H4 (cell line): ENCODE measurements around the gene LSG1. TPM values are rescaled to one million over a fixed set of nuclear protein-coding genes. Genes with fewer than 3 reads are reported as not detected.
A peak's percentile ranks its signal among the peaks of the same experiment; 100 is the strongest.
"Not testable (repeated sequence)": the region's sequence is repeated elsewhere in the genome, so short reads cannot be mapped to it uniquely, and the experiment has no call there.

Experiments used
- DNase-seq: peaks from one replicate; pipeline ENCODE4 v3.0.0-alpha.2; 2015; ENCODE audit warnings: low spot score
- total RNA-seq: library from RNA; depleted of rRNA; stranded (reverse); fragments of >200 nt; shearing (Covaris generic); gene quantifications from 2 replicates; pipeline ENCODE4 v1.2.3, GENCODE V29; 2014

LSG1 gene
- total RNA-seq, 1 experiment from 2014 or later = 51.6 TPM

DNA sequence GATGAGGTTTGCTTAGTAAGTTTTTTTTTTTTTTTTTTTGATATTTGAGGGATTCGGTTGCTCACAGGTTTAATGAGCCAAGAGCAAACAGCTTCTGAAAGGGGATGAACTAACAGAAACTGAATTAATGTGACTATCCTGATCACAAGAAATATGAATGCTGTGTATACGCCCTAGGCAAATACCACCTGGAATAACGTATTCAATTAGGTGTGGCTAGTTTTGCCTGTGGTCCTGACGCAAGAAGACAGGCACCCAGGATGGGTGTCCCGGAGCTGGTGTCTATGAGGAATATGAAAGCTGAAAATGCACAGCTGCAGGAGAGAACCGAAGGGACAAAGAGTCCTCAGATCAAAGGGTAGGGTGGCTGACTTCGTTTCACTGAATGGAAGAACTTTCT lies 14.6 kb downstream of the LSG1 start:
- no peak for DNase-seq

DNA sequence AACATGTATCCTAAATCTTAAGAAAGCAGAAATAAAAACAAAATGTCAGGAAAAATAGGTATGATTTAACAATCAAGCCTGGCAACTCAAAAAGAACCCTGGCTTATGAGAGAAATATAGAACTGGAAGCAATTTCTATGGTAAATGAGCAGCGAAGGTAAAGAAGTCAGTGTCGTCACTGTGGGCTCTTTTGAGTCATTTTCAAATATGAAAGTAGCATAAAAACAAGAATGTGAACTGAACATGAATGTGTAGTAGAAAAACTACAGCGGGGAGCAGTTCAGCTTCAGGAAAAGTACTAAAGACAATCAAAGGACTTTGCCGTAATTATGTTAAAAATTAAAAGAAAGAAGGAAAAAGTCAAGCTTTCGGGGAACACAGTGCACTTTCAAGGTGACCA lies 17.5 kb downstream of the LSG1 start:
- no peak for DNase-seq

DNA sequence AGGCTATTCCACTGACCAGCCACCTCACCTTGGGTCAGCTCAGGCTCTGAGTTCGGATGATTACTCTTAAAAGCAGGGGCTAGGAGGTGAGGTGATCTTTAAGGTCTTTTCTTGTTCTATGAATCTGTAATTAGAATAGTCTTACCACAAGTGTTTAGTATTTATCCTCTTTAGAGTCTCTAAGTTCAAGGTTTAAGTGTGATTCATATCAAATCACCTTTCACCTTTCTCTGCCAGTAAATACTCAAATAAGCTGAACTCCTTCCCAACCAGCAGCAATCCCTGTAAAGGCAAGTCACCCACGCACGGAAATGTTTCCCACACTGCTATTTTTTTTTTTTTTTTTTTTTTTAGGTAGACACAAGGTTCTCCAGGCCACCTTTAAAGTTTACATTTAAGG lies 24.2 kb downstream of the LSG1 start:
- DNase-seq = no peak

DNA sequence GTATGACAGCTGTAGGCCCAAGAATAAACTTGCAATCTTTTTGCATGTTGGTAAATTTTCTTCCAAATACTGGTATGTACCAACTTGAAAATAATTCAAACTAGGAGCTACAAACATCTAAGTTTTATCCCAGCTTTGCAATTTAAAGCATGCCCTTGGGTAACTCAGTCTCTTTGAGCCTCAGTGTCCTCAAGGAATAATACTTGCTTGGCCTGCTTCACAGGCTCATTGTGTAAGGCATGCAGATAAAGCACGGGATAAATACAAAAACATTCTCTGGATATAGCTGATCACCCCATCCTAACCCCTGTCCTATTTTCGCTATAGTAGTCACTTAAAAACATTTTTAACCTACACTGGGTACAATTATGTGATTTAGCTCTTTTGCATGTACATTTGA lies 29.2 kb downstream of the LSG1 start:
- no peak for DNase-seq

DNA sequence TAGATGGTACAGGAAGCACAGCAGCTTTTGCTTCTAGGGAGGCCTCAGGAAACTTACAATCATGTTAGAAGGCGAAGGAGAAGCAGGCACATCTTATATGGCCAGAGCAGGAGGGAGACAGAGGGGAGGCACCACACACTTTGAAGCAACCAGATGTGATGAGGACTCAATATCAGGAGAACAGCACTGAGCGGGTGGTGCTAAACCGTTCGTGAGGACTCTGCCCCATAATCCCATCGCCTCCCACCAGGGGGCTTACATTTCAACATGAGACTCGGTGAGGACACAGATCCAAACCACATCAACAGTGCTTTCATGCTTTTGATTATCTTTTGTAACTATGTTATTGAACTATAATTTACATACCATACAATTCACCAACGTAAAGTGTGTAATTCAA lies 31.2 kb downstream of the LSG1 start:
- DNase-seq = no peak

DNA sequence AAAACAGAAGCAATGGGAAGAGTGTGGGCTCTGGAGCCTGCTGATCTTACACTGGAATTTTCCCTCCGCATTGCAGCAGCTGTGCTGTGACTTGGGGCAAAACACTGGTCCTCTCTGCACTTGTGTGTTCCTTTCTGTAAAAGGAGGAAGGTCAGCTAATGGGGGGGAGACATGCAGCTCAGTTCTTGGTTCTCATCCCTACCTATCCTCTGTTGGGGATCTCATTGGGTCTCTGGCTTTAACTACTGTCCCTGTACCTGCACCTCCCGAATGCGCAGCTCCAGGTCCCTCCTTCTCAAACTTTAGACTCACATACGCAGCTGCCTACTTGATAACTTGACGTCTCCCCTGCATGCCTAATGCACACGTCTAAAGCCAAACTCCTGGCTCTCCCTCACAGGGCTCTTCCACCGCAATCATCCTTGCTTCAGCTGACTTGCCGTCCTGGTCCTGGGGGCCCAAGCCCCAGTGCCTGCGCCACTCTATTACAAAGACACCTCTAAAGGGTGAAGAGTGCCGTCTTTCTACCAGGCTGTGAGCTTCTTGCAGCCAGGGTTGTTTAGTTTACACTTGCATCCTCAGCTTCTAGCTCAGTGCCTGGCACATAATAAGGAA lies 32.9 kb downstream of the LSG1 start:
- no peak for DNase-seq

DNA sequence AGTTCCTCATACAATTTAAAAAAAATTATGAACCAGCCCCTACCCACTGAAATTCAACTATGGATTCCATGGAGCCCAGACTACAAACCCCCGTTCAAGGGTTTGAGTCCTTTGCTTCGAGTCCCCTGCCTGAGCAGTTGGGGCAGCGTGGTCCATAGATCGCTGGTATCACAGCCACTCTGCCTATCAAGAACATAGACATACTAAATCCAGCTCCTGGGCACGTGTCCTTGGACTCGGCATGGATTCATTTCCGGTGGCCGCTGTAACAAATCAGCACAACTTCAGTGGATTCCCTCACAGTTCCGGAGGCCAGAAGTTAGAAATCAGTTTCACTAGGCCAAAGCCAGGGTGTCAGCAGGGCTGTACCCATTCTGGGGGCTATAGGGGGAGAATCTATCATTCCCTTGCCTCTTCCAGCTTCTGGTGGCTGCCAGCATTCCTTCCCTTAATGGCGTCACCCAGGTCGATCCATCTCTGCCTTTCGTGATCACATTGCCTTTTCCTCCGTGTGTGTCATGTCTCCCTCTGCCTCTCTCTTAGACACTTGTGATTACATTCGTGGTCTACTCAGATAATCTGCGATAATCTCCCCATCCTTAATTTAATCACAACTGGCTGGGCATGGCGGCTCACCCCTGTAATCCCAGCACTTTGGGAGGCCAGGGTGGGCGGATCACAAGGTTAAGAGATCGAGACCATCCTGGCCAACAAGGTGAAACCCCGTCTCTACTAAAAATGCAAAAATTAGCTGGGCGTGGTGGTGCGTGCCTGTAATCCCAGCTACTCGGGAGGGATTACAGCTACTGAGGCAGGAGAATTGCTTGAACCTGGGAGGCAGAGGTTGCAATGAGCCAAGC lies 34.2 kb downstream of the LSG1 start:
- DNase-seq = no peak

DNA sequence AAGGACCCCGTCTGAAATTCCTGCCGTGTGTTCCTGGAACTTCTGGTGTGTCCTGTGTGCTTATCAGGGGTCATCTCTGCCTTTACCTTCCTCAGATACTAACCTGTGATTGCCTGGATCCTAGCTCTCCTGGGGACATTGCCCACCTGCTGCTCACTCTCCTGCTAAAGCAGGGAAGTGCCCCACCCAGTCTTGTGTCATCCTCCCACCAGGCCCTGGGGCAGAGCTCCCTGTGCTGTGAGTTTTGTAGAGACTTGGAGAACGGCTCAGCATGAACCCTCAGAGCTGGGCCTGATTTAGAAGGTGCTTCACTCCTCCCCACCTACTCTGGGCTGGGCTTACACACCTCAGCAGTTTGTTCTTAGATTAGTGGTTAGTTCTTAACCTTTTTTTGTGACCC lies 34.9 kb downstream of the LSG1 start:
- no peak for DNase-seq

DNA sequence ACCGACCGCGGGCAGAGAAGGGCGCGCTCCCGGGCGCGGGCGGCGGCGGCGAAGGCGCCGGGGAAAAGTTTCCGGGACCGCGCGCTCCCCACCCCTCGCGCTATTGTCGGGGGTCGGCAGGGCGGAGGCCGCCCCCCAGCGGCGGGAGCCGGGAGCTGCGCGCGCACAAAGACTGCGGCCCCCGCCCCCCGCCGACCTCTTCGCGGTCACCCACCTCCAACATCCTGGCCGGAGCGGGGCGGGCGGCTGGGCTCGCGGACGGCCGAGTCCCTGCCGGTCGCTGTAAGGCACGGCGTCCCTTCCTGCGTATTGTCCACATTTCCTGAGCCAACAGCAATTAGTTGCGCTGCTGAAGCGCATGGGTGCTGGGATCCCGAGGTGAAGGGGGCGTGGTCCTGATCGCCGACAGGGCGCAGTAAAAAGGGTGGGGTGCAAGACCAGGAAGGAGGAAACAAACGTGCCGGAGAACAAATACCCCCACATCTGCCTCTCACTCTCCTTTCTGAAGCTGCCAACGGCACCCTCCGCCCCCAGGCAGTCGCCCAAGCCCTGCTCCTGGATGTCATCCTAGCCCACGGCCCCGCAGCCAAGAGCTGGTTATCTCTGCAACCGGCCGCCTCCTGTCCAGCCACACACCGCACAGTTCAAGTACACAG lies 38.5 kb downstream of the LSG1 start, which contains the start of gene TMEM44:
Gene TMEM44, minus strand, starts transcription at position 71 of the 656 bp plus-strand sequence. CDS start 204 bp downstream, outside the sequence.
- DNase-seq = peak; percentile 88

DNA sequence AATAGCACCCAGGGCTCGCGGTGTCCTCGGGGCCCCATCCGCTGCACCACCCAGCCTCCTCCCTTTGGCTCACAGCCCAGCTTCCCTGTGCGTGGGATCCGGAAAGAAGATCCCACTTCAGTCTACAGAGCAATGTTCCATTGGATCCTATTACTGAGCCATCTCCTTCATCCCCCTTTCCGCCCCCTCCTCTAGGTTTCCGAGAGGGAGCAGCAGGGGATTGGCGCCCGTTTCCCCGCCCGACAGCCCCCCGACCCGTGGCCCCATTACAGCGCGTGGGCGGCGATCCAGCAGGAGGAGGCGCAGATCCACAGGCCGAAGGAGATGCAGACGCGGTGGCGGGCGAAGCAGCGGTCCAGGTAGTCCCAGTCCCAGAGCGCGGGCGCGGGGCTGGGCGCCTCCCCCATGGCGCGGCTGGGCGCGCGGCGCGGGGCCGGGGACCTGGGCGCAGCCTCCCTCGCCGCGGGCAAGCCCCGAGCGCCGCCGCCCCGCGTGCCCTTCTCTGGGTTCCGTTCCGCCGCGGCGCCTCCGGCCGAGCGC lies 39.1 kb downstream of the LSG1 start:
- peak; percentile 36 for DNase-seq

DNA sequence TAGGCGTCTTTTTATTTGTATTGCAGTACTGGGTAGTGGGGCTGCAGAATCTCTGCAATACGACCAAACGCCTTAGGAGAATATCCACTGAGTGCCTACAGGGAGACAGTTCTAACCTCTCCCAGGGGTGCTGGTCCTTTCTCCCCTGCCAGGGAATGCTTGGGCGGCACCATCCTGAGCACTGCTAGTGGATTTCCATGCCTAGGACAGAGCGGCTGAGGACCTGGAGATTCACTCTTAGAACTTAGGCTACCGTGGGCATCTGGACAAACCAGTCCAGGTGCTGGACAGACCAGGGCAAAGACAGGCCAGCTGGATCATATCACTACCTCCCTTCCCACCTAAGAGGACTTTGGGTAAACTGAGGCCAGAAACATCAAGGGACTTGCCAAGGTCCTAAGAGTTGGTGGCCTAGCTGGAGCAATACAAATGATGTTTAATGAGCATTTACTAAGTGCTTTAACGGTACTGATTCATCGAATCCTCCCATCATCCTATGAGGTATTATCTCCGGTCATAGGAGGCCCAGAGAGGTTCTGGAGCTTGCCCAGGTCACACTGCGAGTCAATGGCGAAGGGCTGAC lies 39.7 kb downstream of the LSG1 start:
- no peak for DNase-seq

DNA sequence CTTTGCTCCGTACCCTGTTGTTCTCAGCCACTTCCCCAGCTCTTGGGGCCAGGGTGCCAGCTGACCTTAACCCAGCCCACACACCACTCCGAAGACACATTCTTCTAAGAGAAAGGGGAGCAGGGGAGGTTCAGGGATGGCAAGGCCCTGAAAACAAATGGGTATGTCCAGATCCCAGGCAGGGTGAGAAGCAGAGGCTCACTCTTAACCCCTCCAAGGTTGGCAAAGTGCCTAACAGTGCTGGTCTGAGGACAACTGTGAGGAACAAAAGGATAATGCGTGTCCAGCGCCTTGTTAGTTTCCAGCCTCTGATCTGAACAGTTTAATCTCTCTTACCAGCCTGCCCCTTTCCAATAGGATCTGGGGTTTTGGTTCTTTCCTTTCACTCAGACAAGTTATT lies 40.3 kb downstream of the LSG1 start:
- DNase-seq = no peak

DNA sequence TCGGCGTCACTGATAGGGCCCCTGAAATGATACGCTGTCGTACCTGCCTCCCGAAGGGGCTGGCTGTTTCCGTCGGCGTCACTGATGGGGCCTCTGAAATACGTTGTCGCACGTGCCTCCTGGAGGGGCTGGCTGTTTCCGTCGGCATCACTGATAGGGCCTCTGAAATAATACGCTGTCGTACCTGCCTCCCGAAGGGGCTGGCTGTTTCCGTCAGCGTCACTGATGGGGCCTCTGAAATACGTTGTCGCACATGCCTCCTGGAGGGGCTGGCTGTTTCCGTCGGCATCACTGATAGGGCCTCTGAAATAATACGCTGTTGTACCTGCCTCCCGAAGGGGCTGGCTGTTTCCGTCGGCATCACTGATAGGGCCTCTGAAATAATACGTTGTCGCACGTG lies 41.3 kb downstream of the LSG1 start:
- DNase-seq = not testable (repeated sequence)

DNA sequence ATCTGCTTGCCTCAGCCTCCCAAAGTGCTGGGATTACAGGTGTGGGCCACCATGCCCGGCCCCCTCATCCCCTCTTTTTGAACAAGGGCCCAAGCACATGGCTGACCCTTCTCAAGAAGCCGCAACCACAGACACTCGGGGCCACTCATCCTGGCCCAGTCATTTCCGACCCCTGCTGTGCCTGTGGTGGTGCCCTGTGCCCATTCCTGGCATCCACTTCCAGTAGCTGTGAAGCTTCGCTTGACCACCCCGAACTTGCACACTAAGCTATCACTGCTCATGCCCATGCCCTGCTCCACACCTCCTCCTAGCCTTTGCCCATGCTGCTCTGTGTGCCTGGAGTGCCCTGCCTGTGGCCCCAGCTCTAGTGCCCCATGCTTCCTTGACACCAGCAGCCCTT lies 47.0 kb downstream of the LSG1 start:
- no peak for DNase-seq

DNA sequence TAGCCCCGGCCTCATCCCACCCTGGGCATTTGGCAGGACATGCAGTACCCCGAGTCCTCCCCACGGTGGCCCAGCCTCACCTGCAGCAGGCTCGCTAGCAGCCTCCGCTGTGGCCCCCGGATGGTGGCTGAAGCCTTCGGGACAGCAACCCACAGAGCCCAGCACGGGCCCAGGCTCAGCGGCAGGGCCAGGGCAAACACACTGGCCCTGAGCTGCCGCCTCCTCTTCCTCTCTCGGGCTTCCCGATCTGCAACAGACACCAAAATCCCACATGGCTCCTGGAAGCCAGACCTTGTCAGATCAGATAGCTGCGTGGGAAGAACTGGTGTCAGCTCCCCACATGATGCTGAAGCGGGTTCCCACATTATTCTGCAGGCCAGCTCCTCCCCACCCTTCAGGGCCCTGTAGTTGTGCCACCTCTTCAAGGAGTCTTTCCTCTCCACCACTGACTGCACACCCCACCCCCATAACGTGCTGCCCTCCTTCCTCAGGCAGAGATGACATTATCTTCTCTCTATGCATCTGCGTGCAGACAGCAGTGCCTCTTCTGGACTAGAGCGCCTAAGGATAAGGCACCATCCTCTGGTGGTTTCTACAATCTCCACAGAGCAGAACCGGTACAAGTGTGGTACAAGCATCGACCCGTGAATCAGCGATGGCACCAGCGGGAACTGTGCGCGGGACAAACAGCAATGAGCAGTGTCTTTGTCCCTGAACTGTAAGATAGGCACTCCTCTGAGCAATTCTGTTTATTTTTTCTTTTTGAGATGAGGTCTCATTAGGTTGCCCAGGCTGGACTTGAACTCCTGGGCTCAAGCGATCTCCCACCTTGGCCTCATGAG lies 48.3 kb downstream of the LSG1 start:
- no peak for DNase-seq

DNA sequence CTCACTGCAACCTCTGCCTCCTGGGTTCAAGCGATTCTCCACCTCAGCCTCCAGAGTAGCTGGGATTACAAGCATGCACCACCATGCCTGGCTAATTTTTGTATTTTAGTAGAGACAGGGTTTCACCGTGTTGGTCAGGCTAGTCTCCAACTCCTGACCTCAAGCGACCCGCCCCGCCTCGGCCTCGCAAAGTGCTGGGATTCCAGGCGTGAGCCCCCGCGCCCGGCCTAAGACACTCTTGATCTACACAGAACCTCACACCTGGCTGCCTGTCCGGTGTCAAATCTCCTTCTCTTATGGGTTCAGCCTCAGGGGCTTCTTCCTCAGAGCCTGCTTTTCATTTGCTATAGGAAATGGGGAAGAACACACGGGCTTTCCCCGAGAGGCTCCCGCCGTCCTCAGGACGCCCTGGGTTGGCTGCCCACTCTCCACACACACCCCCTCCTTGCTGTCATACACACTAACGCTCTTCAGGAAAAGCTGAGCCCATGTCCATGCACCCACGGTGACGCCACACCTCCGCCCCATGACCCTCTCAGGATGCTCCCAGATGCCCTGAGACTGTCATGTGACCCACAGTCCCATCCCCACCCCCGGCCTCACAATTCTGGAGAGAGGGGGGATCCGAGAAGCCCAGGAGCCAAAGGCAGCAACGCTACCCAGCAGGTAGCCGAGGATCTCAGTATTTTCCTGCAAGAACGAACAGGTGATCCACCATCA lies 49.2 kb downstream of the LSG1 start:
- no peak for DNase-seq

DNA sequence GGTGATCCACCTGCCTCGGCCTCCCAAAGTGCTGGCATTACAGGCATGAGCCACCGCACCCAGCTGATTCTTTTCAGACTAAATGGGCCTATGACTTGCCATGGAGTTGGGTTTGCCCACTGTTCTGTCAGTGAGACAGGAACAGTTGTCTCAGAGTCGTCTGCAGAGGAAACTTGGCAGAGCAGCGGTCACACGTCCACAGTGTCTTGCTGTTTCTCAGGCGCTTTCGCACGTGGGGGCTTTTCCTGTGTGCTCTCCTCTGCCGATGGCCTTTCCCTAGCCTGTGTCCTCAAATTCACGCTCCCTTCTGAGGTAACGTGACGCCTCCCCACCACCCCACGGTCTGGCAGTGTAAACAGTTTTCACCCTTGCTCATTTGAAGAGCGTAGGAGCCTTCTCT lies 50.0 kb downstream of the LSG1 start:
- no peak for DNase-seq

DNA sequence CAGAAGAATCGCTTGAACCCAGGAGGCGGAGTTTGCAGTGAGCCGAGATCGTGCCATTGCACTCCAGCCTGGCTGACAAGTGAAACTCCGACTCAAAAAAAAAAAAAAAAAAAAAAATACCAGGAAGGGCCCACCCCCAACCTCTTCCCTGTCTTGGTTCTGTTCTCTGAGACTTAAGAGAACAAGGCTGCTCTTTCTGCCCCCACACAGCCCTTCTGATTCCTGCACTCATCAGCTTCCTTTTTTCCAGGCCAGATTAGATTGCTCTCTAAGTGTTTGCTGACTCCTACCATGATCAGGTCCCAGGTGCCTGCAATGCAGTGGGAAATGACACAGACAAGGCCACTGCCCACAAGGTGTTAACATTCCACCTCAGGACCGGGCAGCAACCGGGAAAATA lies 51.8 kb downstream of the LSG1 start:
- no peak for DNase-seq

DNA sequence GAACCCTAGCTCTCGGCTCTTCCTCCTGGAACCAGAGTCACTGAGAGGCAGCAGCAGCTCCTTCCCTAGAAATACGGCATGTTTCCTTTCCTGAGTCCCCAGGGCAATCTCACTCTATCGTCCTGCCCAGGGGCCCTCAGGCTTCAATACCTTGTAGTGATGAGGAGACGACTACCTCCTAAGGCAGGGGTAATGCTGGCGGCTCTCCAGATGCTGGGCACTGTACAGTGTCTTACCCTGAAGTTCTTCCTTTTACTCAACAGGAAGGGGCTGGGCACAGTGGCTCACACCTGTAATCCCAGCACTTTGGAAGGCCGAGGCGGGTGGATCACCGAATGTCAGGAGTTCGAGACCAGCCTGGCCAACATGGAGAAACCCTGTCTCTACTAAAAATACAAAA lies 52.2 kb downstream of the LSG1 start:
- DNase-seq = no peak

DNA sequence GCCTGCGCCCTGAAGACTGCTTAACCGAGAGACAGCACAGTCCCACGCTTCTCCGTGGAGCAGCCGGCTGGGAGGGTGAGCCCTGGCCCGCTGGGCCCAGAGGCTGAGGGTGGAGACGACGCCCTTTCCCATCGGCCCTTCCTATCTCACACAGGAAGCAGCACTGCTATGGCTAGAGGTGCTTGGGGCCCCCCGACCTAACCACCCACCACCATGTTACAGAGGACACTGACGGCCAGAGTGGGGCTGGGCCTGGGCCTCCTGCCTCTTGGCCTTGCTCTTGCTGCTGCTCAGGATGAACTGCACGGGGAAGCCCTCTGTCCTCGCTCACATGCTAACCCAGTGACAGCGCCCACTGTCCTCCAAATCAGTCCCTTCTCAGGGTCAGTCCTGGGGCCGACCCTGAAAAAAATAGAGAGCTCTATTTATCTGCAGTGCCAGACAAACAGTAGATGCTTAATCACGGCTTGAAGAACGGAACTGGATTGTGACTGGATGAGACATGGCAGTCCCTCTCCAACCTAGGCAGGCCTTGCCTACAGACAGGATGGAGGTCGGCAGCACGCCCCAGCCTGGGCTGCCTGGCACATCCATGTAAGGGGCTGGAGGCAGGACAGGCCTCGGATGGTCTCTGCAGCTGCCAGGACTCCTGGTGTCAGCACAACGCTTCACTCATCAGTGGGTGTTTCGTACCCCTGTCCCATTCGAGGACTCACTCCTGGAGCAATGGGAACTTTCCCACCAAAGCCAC lies 53.0 kb downstream of the LSG1 start:
- no peak for DNase-seq
